ENCODE data around the gene IP6K2.

The IP6K2 gene

DNA sequence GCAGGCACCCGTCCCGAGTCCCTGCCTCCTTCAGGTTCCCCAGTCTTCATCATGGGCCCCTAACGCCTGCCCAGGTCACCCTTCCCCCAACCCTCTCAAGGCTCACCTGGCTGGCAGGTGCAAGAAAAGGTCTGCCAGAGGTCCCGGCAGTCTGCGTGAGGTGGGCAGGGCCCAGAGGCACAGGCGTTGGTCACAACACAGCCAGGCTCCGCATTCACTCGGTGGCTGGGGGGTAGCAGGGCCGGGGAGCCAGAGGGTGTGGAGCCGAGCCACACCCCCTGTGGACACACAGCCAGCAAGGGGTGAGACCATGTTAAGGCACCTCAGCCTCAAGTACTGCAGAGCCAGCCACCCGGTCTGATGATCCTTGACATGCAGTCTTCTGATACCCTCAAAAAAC is 65.2 kb downstream of the IP6K2 start:
- no peak overlapping the region for H3K4me3 ChIP-seq (ENCODE audit: control insufficient read depth, low read depth, low read length)
- TF ChIP-seq, protein P1, sequence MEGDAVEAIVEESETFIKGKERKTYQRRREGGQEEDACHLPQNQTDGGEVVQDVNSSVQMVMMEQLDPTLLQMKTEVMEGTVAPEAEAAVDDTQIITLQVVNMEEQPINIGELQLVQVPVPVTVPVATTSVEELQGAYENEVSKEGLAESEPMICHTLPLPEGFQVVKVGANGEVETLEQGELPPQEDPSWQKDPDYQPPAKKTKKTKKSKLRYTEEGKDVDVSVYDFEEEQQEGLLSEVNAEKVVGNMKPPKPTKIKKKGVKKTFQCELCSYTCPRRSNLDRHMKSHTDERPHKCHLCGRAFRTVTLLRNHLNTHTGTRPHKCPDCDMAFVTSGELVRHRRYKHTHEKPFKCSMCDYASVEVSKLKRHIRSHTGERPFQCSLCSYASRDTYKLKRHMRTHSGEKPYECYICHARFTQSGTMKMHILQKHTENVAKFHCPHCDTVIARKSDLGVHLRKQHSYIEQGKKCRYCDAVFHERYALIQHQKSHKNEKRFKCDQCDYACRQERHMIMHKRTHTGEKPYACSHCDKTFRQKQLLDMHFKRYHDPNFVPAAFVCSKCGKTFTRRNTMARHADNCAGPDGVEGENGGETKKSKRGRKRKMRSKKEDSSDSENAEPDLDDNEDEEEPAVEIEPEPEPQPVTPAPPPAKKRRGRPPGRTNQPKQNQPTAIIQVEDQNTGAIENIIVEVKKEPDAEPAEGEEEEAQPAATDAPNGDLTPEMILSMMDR (conservative IDR thresholded peaks at IDR 0.05; ENCODE audit: control insufficient read depth, insufficient read depth, low read depth, low read length) = no peak
- DNase-seq (ENCODE audit: low read depth) = no peak

- H3K4me3 ChIP-seq (ENCODE audit: control insufficient read depth, low read depth, low read length) = no peak overlapping the region
- TF ChIP-seq, protein P1 (conservative IDR thresholded peaks at IDR 0.05; ENCODE audit: control insufficient read depth, insufficient read depth, low read depth, low read length) = no peak
- no peak for DNase-seq (ENCODE audit: low read depth)
Observed at GRCh38 chr3:48650723-48651122, 66.3 kb downstream of the IP6K2 start.

DNA sequence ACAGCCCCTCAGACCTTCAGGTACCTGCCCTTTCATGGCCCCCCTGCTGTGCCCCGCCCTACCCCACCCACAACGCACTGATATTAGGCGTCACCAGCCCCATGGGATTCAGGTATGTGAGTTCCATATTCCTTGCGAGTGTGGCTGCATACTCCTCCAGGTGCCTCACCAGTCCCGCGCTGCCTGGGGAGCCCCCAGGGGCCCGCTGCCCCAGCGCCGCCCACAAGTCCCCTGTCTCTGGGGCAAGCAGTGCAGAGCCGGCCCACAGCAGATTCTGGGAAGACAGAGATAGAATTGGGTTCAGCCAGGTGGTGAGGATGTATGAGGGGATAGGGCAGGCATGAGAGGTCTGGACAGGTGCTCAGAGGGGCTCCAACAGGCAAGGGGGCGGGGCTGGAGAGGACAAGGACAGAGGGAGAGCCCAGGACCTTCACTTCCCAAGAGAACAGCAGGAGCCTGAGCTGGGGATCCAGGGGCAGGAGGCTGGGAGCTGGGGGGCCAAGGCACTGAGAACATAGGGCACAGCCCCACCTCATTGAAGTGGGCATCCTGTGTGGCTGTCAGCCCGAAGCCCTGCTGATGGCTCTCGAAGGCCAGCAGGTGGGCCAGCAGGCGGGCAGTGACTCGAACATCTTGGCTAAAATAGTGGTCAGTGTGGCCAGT is 68.7 kb downstream of the IP6K2 start:
- TF ChIP-seq, protein P1 (conservative IDR thresholded peaks at IDR 0.05; ENCODE audit: control insufficient read depth, insufficient read depth, low read depth, low read length) = no peak
- DNase-seq (ENCODE audit: low read depth) = no peak
- no peak overlapping the region for H3K4me3 ChIP-seq (ENCODE audit: control insufficient read depth, low read depth, low read length)

- TF ChIP-seq, protein P1 (conservative IDR thresholded peaks at IDR 0.05; ENCODE audit: control insufficient read depth, insufficient read depth, low read depth, low read length) = no peak
- H3K4me3 ChIP-seq (ENCODE audit: control insufficient read depth, low read depth, low read length) = no peak overlapping the region
- no peak for DNase-seq (ENCODE audit: low read depth)
Observed at GRCh38 chr3:48647714-48648113, 69.3 kb downstream of the IP6K2 start.

GRCh38 chr3:48644898-48645760 is 71.9 kb downstream of the IP6K2 start:
- TF ChIP-seq, protein P1 (conservative IDR thresholded peaks at IDR 0.05; ENCODE audit: control insufficient read depth, insufficient read depth, low read depth, low read length) = no peak
- no peak overlapping the region for H3K4me3 ChIP-seq (ENCODE audit: control insufficient read depth, low read depth, low read length)
- no peak for DNase-seq (ENCODE audit: low read depth)

- H3K4me3 ChIP-seq (ENCODE audit: control insufficient read depth, low read depth, low read length) = no peak overlapping the region
- DNase-seq (ENCODE audit: low read depth) = no peak
- TF ChIP-seq, protein P1 (conservative IDR thresholded peaks at IDR 0.05; ENCODE audit: control insufficient read depth, insufficient read depth, low read depth, low read length) = no peak
Observed at GRCh38 chr3:48642605-48643004, 74.4 kb downstream of the IP6K2 start.
